ENCODE results near the gene SPZ1. TPM values are rescaled to one million over a fixed set of nuclear protein-coding genes. Genes with fewer than 3 reads are reported as not detected.

The SPZ1 gene
- total and polyA plus RNA-seq, 2 of the 8 experiments (the other 6 are each of a cell fraction or from before 2014, with no cell fraction given): not detected

DNA sequence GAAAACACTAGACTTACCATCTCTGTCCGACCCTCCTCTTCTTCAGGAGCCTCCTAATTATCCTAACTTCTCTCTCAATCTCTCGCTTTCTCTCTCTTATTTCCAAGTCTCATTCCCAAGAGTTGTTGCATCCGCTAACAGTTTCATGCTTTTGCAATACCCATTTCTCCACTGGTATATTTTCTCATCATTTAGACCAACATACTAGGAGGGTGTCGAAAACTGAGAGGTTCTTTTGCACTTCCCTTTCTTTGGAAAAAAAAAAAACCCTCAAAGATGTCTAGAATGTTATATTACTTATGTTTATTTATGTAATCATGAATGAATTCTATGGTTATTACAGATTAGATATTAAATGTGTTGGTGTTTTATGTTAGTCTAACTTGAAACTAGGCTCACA, 35.9 kb downstream of the SPZ1 start:
- 87 to 100% methylated on average over 1 to 4 of the region's 4 CpGs for WGBS, 2 experiments (ENCODE audit: extremely low coverage in 1 of 2, insufficient coverage in 1 of 2, insufficient read length in 1 of 2, insufficient replicate concordance in 2 of 2, low coverage in 1 of 2, low lambda C conversion rate in 2 of 2, missing lambda C conversion rate in 1 of 2)
- Histone ChIP-seq H3K18ac (ENCODE audit: extremely low read depth, low read length) (no peak overlapping the region), H4K8ac (ENCODE audit: extremely low read depth, insufficient read depth, low read length) (no peak overlapping the region), H3K4me2 (ENCODE audit: insufficient read depth in 1 of 2, low read depth in 2 of 2, low read length in 2 of 2) (no peak overlapping the region), H4K5ac (ENCODE audit: insufficient read length, low read depth, low read length) (no peak overlapping the region), H3K23ac (ENCODE audit: insufficient read length) (no peak overlapping the region), H3K23me2 (ENCODE audit: low read depth, low read length) (no peaks in the 10 kb centered on the region), H3K4ac (replicated peaks; ENCODE audit: insufficient read length, low read depth, low read length) (no peak overlapping the region), H2BK20ac (ENCODE audit: low read length) (no peak overlapping the region), H2BK15ac (ENCODE audit: low read length) (no peak overlapping the region), H3K27ac (ENCODE audit: low read depth, low read length) (no peak overlapping the region), H2BK12ac (ENCODE audit: low read depth, low read length) (no peak overlapping the region), H2AFZ (ENCODE audit: low read length) (no peak overlapping the region), H2AK5ac (ENCODE audit: low read depth, low read length) (no peak overlapping the region), H3K27me3 (replicated peaks in 1 of 4; ENCODE audit: control insufficient read depth in 3 of 4, extremely low read depth in 1 of 4, insufficient read depth in 3 of 4, low read length in 3 of 4) (no peaks in the 10 kb centered on the region), H3K79me1 (ENCODE audit: low read depth, low read length) (no peaks in the 10 kb centered on the region), H3K4me1 (replicated peaks in 1 of 4; ENCODE audit: control insufficient read depth in 3 of 4, insufficient read depth in 4 of 4, low read length in 3 of 4) (no peaks in the 10 kb centered on the region), H2BK120ac (replicated peaks; ENCODE audit: low read depth, low read length) (no peak overlapping the region), H3K9ac (replicated peaks in 1 of 4; ENCODE audit: extremely low read depth in 1 of 4, low read depth in 3 of 4, low read length in 3 of 4) (no peak overlapping the region), H3K56ac (replicated peaks; ENCODE audit: insufficient read length, low read depth, low read length) (no peak overlapping the region), H4K20me1 (replicated peaks in 1 of 2; ENCODE audit: control insufficient read depth in 1 of 2, insufficient read depth in 2 of 2, low read length in 2 of 2) (no peaks in the 10 kb centered on the region), H3K4me3 (ENCODE audit: extremely low read depth in 1 of 4, insufficient read depth in 2 of 4, low read depth in 3 of 4, low read length in 4 of 4) (no peak overlapping the region), H3K36me3 (ENCODE audit: control insufficient read depth in 2 of 4, insufficient read depth in 4 of 4, low read length in 3 of 4) (no peaks in the 10 kb centered on the region), H3K9me3 (ENCODE audit: insufficient read depth in 2 of 2, low read depth in 1 of 2, low read length in 1 of 2) (no peaks in the 10 kb centered on the region), H2BK5ac (ENCODE audit: low read depth, low read length) (no peak overlapping the region), H4K91ac (replicated peaks; ENCODE audit: insufficient read length, low read length) (no peak overlapping the region), H3K79me2 (ENCODE audit: control insufficient read depth in 1 of 2, insufficient read depth in 2 of 2, low read length in 2 of 2) (no peaks in the 10 kb centered on the region), H3K14ac (ENCODE audit: insufficient read length) (no peak overlapping the region)
- FAIRE-seq (no peak), DNase-seq (ENCODE audit: low read depth in 1 of 2, low spot score in 2 of 2) (no peak)
- ChIA-PET POLR2A (ENCODE audit: partially characterized antibody) (no interaction called here), CTCF (ENCODE audit: partially characterized antibody) (no interaction called here)
- TF ChIP-seq BRCA1 (IDR thresholded peaks at IDR 0.05; ENCODE audit: low read depth, low read length) (no peak), JUND (IDR thresholded peaks at IDR 0.05; ENCODE audit: low read length) (no peak), GABPA (IDR thresholded peaks at IDR 0.05; ENCODE audit: borderline replicate concordance, insufficient read depth, low read length) (no peak), CREB1 (IDR thresholded peaks at IDR 0.05) (no peak), MAFK (IDR thresholded peaks at IDR 0.05; ENCODE audit: low read depth, low read length) (no peak), SAP30 (IDR thresholded peaks at IDR 0.05; ENCODE audit: insufficient read depth, insufficient replicate concordance, low read length) (no peak), CBX5 (IDR thresholded peaks at IDR 0.05; ENCODE audit: low read depth, low read length) (no peak), EZH2 (IDR thresholded peaks at IDR 0.05; ENCODE audit: low read depth, low read length, severe bottlenecking) (no peak)
